ENCODE results near the gene CTLA4.

Gene CTLA4

GRCh38 chr2:203889944-203890343 is 22.4 kb downstream of the CTLA4 start:
- in situ Hi-C loops (cut with MboI; ENCODE audit: low sequenced_read_pairs), result no loop called here

GRCh38 chr2:203890733-203891132 is 23.2 kb downstream of the CTLA4 start:
- in situ Hi-C loops (cut with MboI; ENCODE audit: low sequenced_read_pairs), result no loop called here

GRCh38 chr2:203891474-203891873 is 23.9 kb downstream of the CTLA4 start:
- in situ Hi-C loops (cut with MboI; ENCODE audit: low sequenced_read_pairs), result no loop called here

GRCh38 chr2:203892207-203892606 is 24.6 kb downstream of the CTLA4 start:
- in situ Hi-C loops (cut with MboI; ENCODE audit: low sequenced_read_pairs), result no loop called here

- in situ Hi-C loops (cut with MboI; ENCODE audit: low sequenced_read_pairs), result no loop called here
These were observed 25.8 kb downstream of the CTLA4 start for GRCh38 chr2:203893401-203893800.

GRCh38 chr2:203893840-203894239 is 26.3 kb downstream of the CTLA4 start:
- in situ Hi-C loops (cut with MboI; ENCODE audit: low sequenced_read_pairs), result no loop called here

- in situ Hi-C loops (cut with MboI; ENCODE audit: low sequenced_read_pairs), result no loop called here
These were observed 26.7 kb downstream of the CTLA4 start for GRCh38 chr2:203894262-203894661.

- in situ Hi-C loops (cut with MboI; ENCODE audit: low sequenced_read_pairs), result no loop called here
These were observed 30.0 kb downstream of the CTLA4 start for GRCh38 chr2:203897544-203897943.

GRCh38 chr2:203898657-203899056 is 31.1 kb downstream of the CTLA4 start:
- in situ Hi-C loops (cut with MboI; ENCODE audit: low sequenced_read_pairs), result no loop called here

- in situ Hi-C loops (cut with MboI; ENCODE audit: low sequenced_read_pairs), result no loop called here
These were observed 32.7 kb downstream of the CTLA4 start for GRCh38 chr2:203900253-203900652.

GRCh38 chr2:203904022-203904421 is 36.5 kb downstream of the CTLA4 start:
- in situ Hi-C loops (cut with MboI; ENCODE audit: low sequenced_read_pairs), result no loop called here

- in situ Hi-C loops (cut with MboI; ENCODE audit: low sequenced_read_pairs), result no loop called here
These were observed 38.1 kb downstream of the CTLA4 start for GRCh38 chr2:203905656-203906055.

GRCh38 chr2:203908066-203908796 is 40.7 kb downstream of the CTLA4 start:
- in situ Hi-C loops (cut with MboI; ENCODE audit: low sequenced_read_pairs), result no loop called here

- in situ Hi-C loops (cut with MboI; ENCODE audit: low sequenced_read_pairs), result no loop called here
These were observed 41.2 kb downstream of the CTLA4 start for GRCh38 chr2:203908797-203909185.

GRCh38 chr2:203909261-203909967 is 41.8 kb downstream of the CTLA4 start:
- in situ Hi-C loops (cut with MboI; ENCODE audit: low sequenced_read_pairs), result no loop called here

GRCh38 chr2:203909974-203910373 is 42.4 kb downstream of the CTLA4 start:
- in situ Hi-C loops (cut with MboI; ENCODE audit: low sequenced_read_pairs), result no loop called here

GRCh38 chr2:203913947-203914346 is 46.4 kb downstream of the CTLA4 start:
- in situ Hi-C loops (cut with MboI; ENCODE audit: low sequenced_read_pairs), result no loop called here

GRCh38 chr2:203914546-203915182 is 47.1 kb downstream of the CTLA4 start:
- in situ Hi-C loops (cut with MboI; ENCODE audit: low sequenced_read_pairs), result no loop called here

- in situ Hi-C loops (cut with MboI; ENCODE audit: low sequenced_read_pairs), result no loop called here
These were observed 47.7 kb downstream of the CTLA4 start for GRCh38 chr2:203915256-203915655.

- in situ Hi-C loops (cut with MboI; ENCODE audit: low sequenced_read_pairs), result no loop called here
These were observed 49.2 kb downstream of the CTLA4 start for GRCh38 chr2:203916756-203917155.

- in situ Hi-C loops (cut with MboI; ENCODE audit: low sequenced_read_pairs), result no loop called here
These were observed 50.7 kb downstream of the CTLA4 start for GRCh38 chr2:203918264-203918663.

GRCh38 chr2:203918839-203919238 is 51.3 kb downstream of the CTLA4 start:
- in situ Hi-C loops (cut with MboI; ENCODE audit: low sequenced_read_pairs), result no loop called here

Data from hTERT RPE-1 (cell line).